Kidney epithelial cell (primary cell): ENCODE results near the gene EPHB2. TPM values are rescaled to one million over a fixed set of nuclear protein-coding genes. Genes with fewer than 3 reads are reported as not detected.

Experiments
- DNase-seq: peaks from one replicate; pipeline ENCODE4 v3.0.0-alpha.2; 2010; ENCODE audit warnings: low read depth
- H3K27me3 ChIP-seq: 2 replicates; pipeline ENCODE4 v1.6.0; 2011; ENCODE audit warnings: low read length; ENCODE audit not compliant: control insufficient read depth, insufficient read depth
- H3K36me3 ChIP-seq: 2 replicates; pipeline ENCODE4 v1.5.1; 2011; ENCODE audit warnings: low read length; ENCODE audit not compliant: control insufficient read depth, insufficient read depth
- H3K4me3 ChIP-seq: 2 replicates; pipeline ENCODE4 v1.5.1; 2011; ENCODE audit warnings: low read depth, mild to moderate bottlenecking, control low read depth, low read length
- CTCF ChIP-seq: IDR thresholded peaks from 2 replicates; pipeline ENCODE4 v1.5.1; 2011; ENCODE audit warnings: mild to moderate bottlenecking, moderate library complexity, low read length, control low read depth, inconsistent platforms; ENCODE audit not compliant: insufficient read depth, poor library complexity, severe bottlenecking
- total RNA-seq: library from RNA; depleted of rRNA; stranded (reverse); fragments of >200 nt; gene quantifications from 2 replicates; pipeline ENCODE4 v1.2.3, GENCODE V29; 2015

Gene EPHB2
- total RNA-seq, 1 donor from 2014 or later = 111 TPM

- no peak for DNase-seq
- Histone ChIP-seq H3K36me3 (no peaks in the 10 kb centered on the region), H3K4me3 (no peak overlapping the region), H3K27me3 (no peaks in the 10 kb centered on the region)
- TF ChIP-seq CTCF = no peak
Measured at GRCh38 chr1:22849770-22850169, 139.1 kb downstream of the EPHB2 start.

DNA sequence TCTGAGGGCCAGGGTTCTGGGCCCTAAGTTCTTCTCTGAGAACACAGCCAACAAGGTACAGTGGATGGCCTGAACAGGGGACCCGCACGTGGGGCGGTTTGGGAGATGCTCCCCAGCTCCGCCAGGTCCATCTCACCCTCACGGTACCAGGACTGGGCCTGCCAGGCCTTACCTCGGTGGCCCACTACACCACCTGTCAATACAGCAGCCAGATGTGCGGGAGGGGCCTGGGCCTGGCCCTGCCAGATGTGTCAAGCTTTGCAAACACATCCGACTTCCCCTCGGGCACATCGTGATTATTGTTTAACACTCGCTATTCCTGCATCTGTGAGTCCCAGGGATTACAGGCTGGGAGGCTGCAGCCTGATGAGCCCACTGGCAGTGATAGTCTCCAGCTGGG, 139.6 kb downstream of the EPHB2 start:
- no peak for DNase-seq
- H3K36me3 ChIP-seq = no peaks in the 10 kb centered on the region
- TF ChIP-seq CTCF = no peak
- H3K4me3 ChIP-seq = no peak overlapping the region
- H3K27me3 ChIP-seq = no peaks in the 10 kb centered on the region

GRCh38 chr1:22850681-22851080, 140.0 kb downstream of the EPHB2 start:
- no peak for TF ChIP-seq CTCF
- Histone ChIP-seq H3K36me3 (no peaks in the 10 kb centered on the region), H3K4me3 (no peak overlapping the region), H3K27me3 (no peaks in the 10 kb centered on the region)
- no peak for DNase-seq

DNA sequence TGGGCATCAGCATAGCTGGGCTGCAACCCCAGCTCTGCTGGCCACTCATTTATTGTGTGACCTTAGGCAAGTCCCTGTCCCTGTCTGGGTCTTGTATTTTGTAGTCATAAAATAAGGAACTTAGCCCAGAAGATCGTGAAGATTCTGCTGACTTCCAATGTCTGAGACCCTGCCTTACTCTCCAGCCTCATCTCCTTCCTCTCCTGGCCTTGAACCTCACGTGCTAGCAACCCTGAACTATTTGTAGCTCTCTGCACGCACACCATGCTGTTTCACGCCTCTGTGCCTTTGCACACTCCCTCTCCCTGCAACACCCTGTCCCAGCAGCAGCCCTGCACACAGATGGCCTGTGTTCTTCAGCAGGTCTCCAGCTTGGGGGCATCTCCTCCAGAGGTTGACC, 140.9 kb downstream of the EPHB2 start:
- DNase-seq = no peak
- Histone ChIP-seq H3K36me3 (no peaks in the 10 kb centered on the region), H3K4me3 (no peak overlapping the region), H3K27me3 (no peaks in the 10 kb centered on the region)
- TF ChIP-seq CTCF = no peak

- no peak overlapping the region for H3K4me3 ChIP-seq
- H3K36me3 ChIP-seq = no peaks in the 10 kb centered on the region
- H3K27me3 ChIP-seq = no peaks in the 10 kb centered on the region
- no peak for DNase-seq
- TF ChIP-seq CTCF = no peak
Measured at GRCh38 chr1:22852144-22852655, 141.6 kb downstream of the EPHB2 start.

GRCh38 chr1:22853651-22854185, 143.1 kb downstream of the EPHB2 start:
- DNase-seq = no peak
- Histone ChIP-seq H3K4me3 (no peak overlapping the region), H3K27me3 (no peaks in the 10 kb centered on the region), H3K36me3 (no peaks in the 10 kb centered on the region)
- no peak for TF ChIP-seq CTCF
